Cardiac atrium fibroblast (primary cell): Measurements from ENCODE around the gene CGB8. TPM values are rescaled to one million over a fixed set of nuclear protein-coding genes. Genes with fewer than 3 reads are reported as not detected.

Source experiments
- total RNA-seq: library from RNA; depleted of rRNA; stranded (reverse); fragments of >200 nt; gene quantifications from 2 replicates; pipeline ENCODE4 v1.2.3, GENCODE V29; 2015

Gene CGB8
- total RNA-seq = not detected in 2 replicates

DNA sequence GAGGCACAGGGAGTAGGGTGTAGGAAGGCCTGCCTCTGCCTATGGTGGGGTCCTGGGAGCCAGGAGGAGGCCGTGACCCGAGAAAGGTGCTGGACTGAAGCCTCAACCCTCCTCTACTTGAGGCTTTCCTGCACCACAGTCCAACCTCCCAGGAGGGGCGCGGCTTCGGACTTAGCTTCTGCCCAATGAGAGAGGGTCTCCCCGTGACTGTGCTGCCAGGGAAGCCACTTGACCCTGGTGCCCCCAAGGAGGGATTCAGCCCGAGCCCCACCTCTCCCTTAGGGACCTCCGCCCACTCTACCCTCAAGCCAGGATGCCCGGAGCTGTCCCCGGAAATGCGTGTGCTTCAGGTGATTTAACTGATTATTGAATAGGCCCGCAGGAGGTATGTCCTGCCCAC lies at the start of gene CGB8:
CGB8 (minus strand) TSS at position 101 of the 400 bp plus-strand sequence. CDS start 372 bp downstream, outside the sequence.

GRCh38 chr19:49085020-49085867 lies 36.3 kb upstream of the CGB8 start, which contains the start of gene SNRNP70:
Gene SNRNP70, plus strand, starts transcription at chr19:49085451. Its CDS starts 964 bp downstream, at chr19:49086415.

GRCh38 chr19:49064768-49065611 lies 16.1 kb upstream of the CGB8 start, which contains the start of gene NTF4:
Gene NTF4, minus strand, starts transcription at chr19:49064818. Its CDS starts 2,821 bp downstream, at chr19:49061997.

DNA sequence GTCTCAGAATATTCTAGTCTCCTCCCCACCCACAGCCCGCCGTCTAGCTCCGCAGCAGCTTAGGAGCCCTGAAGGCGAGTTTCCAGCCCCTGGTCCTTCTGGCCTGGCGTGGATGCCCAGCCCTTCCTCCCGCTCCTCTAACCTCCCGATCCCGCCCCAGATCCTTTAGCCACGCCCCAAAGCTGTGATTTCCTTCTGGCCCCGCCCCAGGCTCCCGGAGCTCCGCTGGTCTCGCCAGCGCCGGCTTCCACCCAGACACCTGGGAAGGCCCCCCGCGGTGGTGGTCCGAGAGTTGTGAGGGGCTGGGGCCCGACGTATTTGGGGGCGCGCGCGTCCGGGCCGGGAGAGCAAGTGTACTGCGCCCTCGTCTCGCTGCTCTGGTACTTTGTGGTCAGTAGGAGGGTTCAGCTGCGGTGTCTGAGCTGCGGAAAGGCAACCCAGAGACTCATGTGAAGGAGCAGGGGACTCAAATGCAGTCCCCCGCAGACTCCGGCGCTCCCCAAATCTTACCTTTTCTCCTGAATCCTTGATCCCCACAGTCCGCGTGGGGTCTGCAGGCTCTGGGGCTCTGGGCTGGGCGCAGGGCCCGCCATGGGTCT lies 8.8 kb upstream of the CGB8 start, which contains the start of gene CGB7:
CGB7 (minus strand) TSS at position 114 of the 599 bp plus-strand sequence. CDS start 2,374 bp downstream, outside the sequence.

GRCh38 chr19:49043548-49043947 lies 5.4 kb downstream of the CGB8 start, which contains the start of gene CGB5:
Gene CGB5, plus strand, starts transcription at chr19:49043848. Its CDS starts 362 bp downstream, at chr19:49044210.

DNA sequence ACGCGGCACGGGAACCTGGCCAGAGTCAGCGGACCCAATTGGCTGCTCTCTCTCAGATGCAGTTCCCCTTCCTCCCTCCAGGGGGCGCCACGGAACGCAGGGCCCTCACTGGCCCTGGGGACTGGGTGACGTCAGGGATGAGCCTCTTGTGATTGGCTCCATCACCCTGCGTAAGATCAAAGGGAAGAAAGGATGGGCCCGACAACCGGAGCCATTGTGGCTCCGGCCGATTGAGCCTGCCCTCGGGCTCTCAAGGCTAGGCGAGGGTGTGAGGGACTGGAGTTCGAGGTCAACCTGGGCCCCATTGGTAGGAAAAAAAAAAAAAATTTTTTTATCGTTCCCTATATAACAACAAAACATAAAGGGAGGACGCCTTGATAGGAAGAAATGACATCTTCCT lies 12.1 kb downstream of the CGB8 start, which contains the start of gene CGB1:
CGB1 (minus strand) TSS at position 81 of the 400 bp plus-strand sequence. CDS start 184 bp downstream, outside the sequence.

GRCh38 chr19:49031642-49032301 lies 17.1 kb downstream of the CGB8 start, which contains the start of gene CGB2:
Gene CGB2, plus strand, starts transcription at chr19:49031890. Its CDS starts 206 bp downstream, at chr19:49032096.

GRCh38 chr19:49024233-49024632 lies 24.7 kb downstream of the CGB8 start, which contains the start of gene CGB3:
Gene CGB3, minus strand, starts transcription at chr19:49024333. Its CDS starts 362 bp downstream, at chr19:49023971.

DNA sequence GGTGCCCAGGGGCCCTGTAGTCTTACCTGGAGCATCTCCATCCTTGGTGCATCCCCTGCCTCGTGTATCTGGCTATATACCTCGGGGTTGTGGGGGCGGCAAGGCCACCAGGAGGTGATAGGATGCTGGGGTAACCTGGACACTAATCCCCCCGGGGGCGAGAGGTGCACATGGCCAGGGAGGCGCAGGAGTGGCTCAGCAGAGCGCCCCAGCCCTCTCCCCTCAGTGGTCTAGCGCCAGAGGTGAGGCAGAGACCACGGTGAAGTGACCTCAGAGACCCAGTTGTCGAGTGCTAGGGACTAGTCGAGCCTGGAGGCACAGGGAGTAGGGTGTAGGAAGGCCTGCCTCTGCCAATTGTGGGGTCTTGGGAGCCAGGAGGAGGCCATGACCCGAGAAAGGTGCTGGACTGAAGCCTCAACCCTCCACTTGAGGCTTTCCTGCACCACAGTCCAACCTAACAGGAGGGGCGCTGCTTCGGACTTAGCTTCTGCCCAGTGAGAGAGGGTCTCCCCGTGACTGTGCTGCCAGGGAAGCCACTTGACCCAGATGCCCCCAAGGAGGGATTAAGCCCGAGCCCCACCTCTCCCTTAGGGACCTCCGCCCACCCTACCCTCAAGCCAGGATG lies 31.8 kb downstream of the CGB8 start, which contains the start of gene LHB:
LHB (minus strand) TSS at position 51 of the 625 bp plus-strand sequence; CDS start at position 41, 10 bp downstream.

Other genes starting within 250 kb of the CGB8 start
- gene BCAT2, start 238.1 kb downstream of the CGB8 start, total RNA-seq = 50.5 and 82.1 TPM in 2 replicates
- gene HSD17B14, start 212.6 kb downstream of the CGB8 start, total RNA-seq = 0.49 and 1.8 TPM in 2 replicates
- gene PLEKHA4, start 180.5 kb downstream of the CGB8 start, total RNA-seq = 9.7 and 28.4 TPM in 2 replicates
- gene PPP1R15A, start 176.7 kb downstream of the CGB8 start, total RNA-seq = 51.0 and 87.6 TPM in 2 replicates
- 2.8 TPM in 1 of 2 replicates, not detected in the other for gene TULP2, start 150.4 kb downstream of the CGB8 start, total RNA-seq
- gene NUCB1, start 148.8 kb downstream of the CGB8 start, total RNA-seq = 580 and 629 TPM in 2 replicates
- not detected in 2 replicates for gene DHDH, start 115.4 kb downstream of the CGB8 start, total RNA-seq
- gene BAX, start 94.2 kb downstream of the CGB8 start, total RNA-seq = 85.0 and 99.0 TPM in 2 replicates
- 7,567 and 8,205 TPM in 2 replicates for gene FTL, start 83.8 kb downstream of the CGB8 start, total RNA-seq
- gene GYS1, start 55.8 kb downstream of the CGB8 start, total RNA-seq = 135 and 151 TPM in 2 replicates
- gene RUVBL2, start 55.2 kb downstream of the CGB8 start, total RNA-seq = 155 and 181 TPM in 2 replicates
- gene LHB, start 32.0 kb downstream of the CGB8 start, total RNA-seq = not detected in 2 replicates
- not detected in 2 replicates for gene CGB3, start 24.8 kb downstream of the CGB8 start, total RNA-seq
- not detected in 2 replicates for gene CGB2, start 17.2 kb downstream of the CGB8 start, total RNA-seq
- not detected in 2 replicates for gene CGB1, start 12.2 kb downstream of the CGB8 start, total RNA-seq
- gene CGB5, start 5.3 kb downstream of the CGB8 start, total RNA-seq = not detected in 2 replicates
- 0.97 TPM in 1 of 2 replicates, not detected in the other for gene CGB7, start 8.6 kb upstream of the CGB8 start, total RNA-seq
- gene NTF4, start 15.7 kb upstream of the CGB8 start, total RNA-seq = not detected in 2 replicates
- gene KCNA7, start 23.6 kb upstream of the CGB8 start, total RNA-seq = not detected in 2 replicates
- 174 and 218 TPM in 2 replicates for gene SNRNP70, start 36.3 kb upstream of the CGB8 start, total RNA-seq
- 12.1 and 13.1 TPM in 2 replicates for gene LIN7B, start 65.3 kb upstream of the CGB8 start, total RNA-seq
- 0.97 and 2.2 TPM in 2 replicates for gene C19orf73, start 70.0 kb upstream of the CGB8 start, total RNA-seq
- 2.8 and 7.6 TPM in 2 replicates for gene PPFIA3, start 70.4 kb upstream of the CGB8 start, total RNA-seq
- 0.18 and 0.32 TPM in 2 replicates for gene HRC, start 106.3 kb upstream of the CGB8 start, total RNA-seq
- 21.4 and 24.2 TPM in 2 replicates for gene TRPM4, start 108.7 kb upstream of the CGB8 start, total RNA-seq